GM21576 (cell line): Measurements from ENCODE around the gene GABPB1.
A peak's percentile ranks its signal among the peaks of the same experiment; 100 is the strongest.

Experiments
- ATAC-seq: cut with Tn5 transposase; IDR thresholded peaks from one replicate; pipeline ENCODE4 v1.9.1; 2021; ENCODE audit warnings: mild to moderate bottlenecking, moderate library complexity; ENCODE audit not compliant: unreplicated experiment

The GABPB1 gene

DNA sequence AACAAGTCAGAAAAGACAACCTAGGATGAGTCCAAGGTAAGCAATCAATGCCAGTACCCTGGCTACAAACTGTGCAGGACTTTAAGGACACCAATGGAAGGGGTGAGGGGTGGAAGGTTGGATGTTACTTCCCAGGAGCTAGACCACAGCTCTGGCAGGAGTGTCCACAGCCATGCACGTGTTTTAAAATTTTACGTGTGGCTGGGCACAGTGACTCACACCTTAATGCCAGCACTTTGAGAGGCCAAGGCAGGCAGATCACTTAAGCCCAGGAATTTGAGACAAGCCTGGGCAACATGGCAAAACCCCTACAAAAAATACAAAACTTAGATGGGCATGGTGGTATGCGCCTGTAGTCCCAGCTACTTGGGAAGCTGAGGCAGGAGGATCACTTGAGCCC, 74.7 kb downstream of the GABPB1 start:
- ATAC-seq, result no peak

DNA sequence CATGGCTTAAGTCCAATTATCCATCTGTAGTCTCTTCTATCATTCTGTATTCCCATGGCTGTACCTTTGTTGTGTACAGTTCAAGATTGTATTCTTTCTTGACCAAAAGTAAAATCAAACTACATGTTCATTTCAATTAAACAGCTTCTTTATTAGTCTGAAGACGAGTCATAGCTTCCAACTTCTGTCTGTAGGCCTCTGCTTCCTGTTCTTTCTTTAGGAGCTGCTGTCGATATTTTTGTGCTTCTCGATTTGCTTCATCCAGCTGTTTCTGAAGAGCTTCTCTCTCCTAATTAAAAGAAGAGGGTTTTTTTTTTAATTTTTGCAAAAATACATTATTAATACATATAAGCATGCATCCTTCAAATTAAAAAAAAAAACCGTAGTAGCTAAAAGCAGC, 76.5 kb downstream of the GABPB1 start:
- ATAC-seq, result no peak

DNA sequence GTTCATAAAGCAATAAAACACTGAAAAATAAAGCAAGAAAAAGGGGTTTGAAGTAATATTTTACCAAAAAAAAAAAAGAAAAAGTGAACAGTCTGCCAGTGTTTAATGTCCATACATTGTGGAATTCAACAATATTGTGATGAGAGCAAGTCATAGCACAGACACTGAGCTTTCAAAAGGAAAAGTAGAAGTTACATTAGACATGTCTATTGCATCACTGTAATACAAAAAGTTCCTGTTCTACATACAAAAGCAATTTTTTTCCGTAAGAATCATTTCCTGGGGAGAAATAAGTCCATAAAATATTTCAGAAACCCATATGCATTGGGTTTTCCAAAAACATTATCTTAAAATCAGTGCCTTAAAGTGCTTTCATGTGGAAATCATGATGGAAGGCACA, 77.6 kb downstream of the GABPB1 start:
- no peak for ATAC-seq

DNA sequence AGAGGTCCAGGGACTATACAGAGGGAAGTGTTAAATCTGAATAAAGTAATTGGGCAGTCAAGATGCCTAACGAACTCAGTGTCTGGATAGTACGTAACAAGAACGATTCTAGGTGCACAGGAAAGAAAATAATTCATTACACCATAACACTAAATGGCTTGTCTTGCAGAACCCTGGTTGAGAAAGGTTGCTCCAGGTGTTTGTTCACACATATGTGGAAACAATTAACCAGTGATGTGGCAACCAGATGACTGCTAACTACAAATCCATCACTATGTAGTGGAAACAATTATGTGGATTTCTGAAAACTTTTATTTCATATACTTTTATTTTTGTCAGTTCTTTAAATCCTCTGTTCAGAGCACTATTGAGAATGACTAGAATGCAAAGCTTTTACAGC, 79.1 kb downstream of the GABPB1 start:
- ATAC-seq, result no peak

DNA sequence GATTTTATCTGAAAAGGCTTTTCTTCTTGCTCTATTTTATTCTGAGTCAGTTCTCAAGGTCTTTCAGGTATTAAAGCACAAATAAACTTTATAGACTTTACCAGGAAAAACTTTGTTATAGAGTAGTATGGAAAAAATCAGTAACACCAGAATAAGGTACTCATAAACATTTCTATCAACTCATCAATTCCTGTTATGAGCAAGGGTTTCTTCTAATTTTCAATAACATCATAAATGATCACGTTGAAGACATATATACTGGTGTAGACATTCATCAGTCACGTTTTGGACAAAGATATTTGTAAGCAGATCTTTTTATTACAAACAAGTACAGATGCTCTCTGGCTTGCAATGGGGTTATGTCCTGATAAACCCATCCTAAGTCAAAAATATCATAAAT, 79.9 kb downstream of the GABPB1 start:
- ATAC-seq, result no peak

DNA sequence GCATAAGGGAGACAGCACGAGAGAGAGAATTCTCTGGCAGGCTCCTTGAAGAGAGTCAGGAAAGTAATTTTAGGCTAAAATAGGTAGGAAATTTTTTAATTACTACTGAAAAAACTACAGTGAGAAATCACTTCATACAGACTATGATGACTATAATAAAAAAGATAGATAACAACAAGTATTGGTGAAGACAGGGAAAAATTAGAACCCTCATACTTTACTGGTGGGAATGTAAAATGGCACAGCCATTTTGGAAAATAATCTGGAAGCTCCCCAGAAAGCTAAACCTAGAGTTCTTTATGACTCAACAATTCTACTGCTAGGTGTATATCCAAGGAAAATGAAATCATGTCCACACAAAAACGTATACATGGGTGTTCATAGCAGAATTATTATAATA, 87.4 kb downstream of the GABPB1 start:
- ATAC-seq, result no peak

DNA sequence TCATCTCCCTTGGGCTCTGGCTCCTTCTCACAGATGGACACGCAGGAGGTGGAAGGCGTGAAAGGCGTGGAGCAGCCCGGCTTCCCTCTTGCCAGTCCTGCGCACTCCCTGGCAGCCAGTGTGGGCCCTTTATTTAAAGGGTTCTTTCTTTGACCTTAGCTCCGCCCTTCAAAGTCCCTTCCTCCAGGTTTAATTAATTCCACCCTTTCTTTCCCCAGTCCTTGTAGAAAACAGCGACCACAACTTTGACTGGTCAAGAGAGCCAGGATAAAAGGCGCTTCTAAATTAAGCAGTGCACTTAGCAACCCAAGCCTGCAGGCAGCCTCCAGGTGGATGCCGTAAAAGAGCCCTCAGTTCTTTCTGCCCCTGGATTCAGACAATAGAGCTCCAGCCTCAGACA, 89.4 kb downstream of the GABPB1 start, which contains the start of gene HDC:
Gene HDC, minus strand, starts transcription at position 107 of the 400 bp plus-strand sequence. Its CDS starts 103 bp downstream, at position 4.
- no peak for ATAC-seq

DNA sequence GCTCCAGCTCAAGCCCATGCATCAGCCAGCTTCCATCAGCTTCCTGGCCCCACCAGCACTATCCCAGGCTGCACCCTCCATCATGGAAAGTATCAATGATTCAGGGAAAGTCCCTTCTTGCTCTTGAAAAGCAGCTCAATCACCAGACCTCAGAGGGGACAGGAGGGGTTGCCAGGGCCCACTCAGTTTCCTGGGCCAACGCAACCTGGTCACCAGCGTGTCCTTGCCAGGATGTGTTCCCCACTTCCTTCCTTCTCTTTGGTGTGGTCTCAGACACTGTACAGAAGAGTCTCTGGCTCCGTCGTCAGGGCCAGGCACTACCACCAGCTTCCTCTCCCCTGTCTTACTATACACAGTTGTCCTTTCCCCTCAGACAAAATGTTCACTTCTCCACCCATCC, 92.5 kb downstream of the GABPB1 start:
- no peak for ATAC-seq

DNA sequence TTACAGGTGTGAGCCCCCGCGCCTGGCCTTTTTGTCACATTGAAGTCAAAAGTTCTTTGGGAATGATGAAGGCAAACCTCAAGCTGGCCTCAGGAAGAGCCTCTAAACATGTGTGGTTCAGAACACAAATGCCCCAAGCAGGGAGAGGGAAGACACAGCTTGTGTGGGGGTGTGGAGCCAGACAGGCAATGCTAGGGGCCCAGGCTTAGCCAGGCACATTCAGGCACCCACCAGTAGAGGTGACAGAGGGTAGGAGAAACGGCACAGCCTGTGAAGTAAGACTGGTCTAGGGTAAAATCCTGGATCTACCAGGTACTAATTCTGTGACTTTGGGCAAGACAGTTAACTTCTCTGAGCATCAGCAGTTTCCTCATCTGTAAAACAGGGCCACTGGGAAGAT, 93.0 kb downstream of the GABPB1 start:
- ATAC-seq, result no peak

DNA sequence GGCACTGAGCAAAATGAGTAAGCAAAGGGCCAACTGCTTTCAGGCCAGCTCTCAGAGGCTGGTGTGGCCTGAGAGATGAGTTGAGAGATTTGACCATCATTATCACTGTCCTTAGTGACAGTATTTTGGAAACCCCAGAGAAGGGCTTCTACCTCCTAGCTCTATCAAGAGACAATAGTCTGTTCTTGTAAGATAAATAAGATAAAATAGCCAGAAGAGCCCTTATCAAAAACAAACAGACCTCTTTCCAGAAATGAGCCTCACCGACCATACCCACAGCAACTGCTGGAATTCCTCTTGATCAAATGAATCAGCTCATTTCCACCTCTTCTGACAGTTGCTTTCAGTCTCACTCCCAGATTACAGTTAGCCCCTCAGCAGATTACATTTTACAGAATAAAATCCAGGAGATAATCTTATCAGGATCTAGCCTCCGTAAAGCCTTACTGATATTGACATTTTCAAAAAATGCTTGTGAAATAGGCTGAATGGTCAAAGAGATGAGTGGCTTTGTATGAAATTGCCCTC, 94.0 kb downstream of the GABPB1 start:
- ATAC-seq, result no peak

DNA sequence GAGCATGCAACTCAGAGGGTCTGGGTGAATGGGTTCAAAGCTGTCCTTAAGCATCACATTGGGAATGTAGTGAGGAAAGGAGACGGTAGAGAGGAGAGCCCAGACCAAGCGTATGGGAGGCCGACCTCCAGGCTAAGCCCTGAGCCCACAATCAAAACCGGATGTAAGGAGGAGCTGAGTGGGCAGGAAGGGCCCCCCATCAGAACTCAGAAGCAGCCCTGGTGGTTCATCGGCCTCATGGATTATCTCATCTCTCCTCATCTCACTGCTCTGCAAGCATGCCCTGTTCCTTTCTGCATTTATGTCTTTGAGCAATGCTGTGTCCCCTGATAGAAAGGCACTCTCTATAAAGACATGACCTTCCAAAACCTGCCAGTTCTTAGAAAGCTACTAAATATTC, 95.7 kb downstream of the GABPB1 start:
- ATAC-seq, result no peak

DNA sequence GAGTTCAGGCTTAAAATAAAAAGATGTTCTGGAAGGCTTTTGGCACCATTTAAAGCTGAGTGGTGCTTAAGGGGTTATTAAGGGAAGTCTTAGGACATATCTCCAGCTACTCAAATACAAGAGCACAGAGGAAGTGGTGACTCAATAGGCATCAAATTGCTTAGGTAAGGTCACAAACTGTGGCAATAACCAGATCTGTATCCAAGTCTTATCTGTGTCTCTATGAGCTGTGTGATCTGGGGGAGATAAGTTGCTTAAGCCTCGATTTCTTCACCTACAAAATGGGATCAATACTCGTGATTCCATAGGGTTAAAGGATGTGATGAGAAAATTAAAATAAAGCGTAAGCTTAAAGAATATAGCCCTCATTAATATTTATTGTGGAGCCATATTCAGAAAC, 97.1 kb downstream of the GABPB1 start:
- ATAC-seq, result no peak

DNA sequence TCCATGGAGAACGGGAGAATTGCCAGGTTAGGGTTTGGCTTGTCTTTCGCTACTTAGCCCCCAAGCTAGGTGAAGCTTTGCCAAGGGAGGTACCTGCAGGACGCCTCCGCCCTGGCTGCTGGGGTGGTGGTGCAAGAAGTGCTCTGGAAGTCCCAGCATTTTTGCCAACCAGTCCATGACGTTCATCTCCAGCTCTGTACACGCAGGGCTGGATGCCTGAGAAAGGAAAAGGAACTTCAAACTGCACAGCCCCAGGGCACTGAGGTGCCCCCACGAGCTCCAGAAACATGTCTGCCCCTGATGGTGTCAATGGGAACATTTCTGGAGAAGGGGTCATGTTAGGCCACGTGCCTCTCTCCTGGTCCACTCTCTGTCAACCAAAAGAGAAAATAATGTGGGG, 97.7 kb downstream of the GABPB1 start:
- no peak for ATAC-seq

DNA sequence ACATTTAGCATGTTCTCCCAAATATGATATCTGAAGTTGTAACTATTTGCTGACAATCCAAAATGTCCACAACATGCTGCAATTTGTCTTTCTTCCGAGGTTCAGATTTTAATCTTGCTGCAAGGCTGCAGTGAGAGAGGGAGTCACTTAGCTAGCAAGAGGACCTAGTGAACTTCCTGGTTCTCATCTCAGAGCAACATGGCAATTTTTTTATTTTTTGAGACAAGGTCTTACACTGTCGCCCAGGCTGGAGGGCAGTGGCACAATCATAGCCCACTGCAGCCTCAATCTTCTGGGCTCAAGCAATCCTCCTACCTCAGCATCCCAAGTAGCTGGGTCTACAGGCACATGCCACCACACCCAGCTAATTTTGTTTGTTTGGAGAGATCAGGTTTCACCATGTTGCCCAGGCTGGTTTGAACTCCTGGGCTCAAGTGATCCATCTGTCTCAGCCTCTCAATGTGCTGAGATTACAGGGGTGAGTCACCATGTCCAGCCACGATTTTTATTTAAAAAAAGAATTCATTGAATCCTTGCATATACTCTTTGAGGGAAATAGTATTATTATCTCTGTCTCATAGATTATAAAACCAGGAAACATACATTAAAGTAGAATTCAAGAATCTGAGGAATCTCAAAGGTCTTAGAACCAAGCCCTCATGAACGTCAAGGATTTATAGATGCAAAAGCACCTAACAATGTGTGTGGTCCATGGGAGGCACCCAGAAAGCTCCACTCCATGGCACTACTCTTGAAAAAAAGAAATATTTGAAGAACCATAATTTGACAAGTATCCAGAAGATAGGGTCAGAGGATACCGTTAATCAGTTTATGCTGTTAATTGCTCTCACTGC, 98.6 kb downstream of the GABPB1 start:
- ATAC-seq, result no peak

DNA sequence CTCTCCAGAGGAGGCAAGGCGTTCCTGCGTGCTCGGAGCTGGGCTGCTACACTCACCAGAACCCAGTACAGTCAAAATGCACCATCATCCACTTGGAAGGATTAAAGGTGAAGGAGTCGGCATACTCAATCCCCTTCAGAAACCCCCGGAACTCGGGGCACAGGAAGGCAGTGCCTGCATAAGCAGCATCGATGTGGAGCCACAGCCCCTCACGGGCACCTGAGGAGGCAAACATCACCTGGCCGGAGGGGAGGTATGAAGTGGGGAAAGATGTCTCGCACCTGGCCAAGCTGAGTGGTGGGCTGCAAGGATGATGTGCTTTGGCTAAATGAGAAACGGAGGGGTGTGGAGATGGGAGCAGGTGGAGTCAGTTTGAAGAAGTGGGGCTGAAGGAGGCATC, 102.4 kb downstream of the GABPB1 start:
- no peak for ATAC-seq

DNA sequence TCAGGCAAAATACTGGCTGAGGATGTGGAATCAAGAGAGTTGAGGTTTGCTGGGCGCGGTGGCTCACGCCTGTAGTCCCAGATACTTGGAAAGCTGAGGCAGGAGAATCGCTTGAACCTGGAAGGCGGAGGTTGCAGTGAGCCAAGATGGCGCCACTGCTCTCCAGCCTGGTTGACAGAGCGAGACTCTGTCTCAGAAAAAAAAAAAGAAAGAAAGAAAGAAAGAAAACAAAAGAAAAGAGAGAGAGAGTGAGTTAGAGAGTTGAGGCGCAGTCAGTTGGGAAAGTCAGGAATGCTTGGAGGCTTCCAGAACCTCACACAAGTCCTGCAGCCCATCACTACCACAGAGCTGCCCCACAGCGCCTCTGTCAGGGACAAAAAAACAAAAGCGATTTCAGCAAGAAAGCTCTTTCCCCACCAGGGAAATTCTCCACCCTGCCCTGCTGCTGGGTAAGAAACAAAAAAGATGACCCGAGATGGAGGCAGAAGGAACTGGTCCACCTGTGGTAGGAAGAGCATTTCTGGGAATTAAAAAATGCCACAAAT, 103.3 kb downstream of the GABPB1 start:
- ATAC-seq, result no peak

DNA sequence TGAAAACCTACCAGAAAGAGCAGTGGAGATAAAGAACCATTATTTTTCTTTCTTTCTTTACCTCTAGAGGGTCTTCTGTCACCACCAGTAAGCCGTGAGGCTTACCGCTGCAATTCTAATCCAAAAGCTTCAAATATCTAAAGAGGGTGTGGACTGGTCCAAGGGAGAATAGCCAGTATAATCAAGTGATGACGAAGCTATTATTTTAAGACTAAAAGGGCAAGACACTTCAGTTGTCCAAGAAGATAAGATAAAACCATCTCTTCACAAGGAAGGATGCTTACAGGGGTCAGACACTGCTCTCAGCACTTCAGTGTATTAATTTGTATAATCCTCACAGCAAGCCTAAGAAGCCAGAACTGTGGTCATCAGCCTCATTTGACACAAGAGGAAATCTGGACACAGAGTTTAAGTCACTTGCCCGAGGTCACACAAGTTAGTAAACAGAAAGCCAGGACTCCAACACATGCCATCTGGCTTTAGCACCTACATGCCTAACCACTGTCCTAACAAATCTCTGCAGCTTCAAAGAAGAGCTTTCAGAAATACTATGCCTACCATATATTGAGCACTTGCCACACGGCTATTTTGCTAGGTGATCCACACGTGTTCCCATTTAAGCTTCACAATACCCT, 104.1 kb downstream of the GABPB1 start:
- no peak for ATAC-seq

DNA sequence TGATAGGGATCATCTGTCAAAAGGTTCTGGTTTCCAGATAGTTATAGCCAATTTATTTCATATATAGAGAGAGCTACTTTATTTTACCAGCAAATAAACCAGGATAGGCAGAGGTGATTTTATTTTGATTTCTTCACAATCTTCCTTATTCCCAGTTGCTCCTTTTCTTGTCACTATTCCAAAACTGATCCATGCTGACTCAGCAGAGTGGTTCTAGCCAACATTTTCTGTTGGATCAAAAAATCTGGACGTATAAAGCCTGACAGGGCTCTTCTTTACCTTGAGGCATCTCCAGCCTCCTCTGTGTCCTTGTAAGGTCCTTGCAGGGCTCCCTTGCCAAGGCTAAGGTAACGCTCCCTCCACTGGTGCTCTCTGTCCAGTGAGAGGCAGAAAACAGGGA, 105.3 kb downstream of the GABPB1 start:
- no peak for ATAC-seq

DNA sequence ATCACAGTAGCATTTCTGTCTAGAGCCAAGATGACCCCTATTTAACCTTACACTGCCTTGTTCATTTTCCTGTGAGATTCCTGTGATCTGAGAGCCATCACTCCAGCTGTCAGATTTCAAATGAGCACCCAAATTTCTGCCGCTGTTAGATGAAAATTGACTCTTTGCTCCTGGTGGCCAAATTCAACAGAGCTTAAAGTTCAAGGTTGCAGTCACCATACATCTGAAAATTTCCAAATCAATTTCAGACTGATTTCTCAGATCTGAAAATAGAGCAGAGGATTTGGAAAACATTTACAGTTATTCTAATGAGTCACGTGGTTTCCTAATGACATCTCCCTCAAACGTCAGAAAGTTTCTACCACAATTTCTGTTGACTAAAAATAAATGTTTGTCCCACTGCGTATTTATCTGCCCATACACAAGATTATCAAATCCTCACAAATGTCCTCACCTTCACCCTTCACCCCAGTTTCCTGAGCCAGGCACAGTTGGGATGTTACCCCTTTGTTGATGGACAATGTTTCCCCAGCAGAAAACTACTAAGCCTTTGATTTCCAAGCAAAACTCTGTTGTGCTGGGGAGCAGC, 105.9 kb downstream of the GABPB1 start:
- ATAC-seq, result no peak

DNA sequence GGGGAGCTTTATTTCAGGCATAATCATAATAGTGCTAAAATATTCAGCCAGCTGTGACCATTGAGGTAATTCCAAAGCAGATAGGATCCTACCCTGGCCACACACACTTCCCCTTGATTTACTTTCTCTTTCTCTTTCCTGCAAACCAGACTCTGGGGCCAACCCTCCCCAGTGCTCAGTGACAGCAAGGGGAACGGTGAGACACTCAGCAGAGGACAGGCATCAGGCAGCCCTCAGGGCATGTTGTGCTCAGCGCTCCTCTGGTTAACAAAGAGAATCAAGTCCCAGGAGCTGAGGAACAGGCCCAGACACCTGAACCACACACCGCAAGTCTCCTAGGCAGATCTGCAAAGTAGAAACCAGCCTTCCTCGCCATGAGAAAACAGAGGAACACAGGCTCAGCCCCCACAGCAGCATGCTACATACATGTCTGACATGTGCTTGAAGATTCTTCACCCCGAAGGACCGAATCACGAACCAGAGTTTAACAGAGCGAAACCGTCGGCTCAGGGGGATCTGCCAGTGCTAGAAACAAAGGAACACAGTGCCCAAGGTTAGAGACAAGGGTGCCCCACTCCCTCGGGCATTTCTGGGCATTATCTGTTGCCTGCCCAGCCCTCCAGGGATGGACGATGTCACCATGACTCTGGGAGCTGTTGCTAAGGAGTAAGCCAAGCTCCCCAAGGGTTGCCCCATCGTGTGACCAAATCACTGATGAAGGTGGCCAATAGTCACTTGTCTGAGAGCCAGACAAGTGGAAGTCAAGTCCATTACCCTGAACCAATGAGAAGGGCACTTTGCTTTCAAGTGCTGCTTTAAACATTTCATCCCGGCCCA, 107.0 kb downstream of the GABPB1 start:
- peak; percentile 99 for ATAC-seq

DNA sequence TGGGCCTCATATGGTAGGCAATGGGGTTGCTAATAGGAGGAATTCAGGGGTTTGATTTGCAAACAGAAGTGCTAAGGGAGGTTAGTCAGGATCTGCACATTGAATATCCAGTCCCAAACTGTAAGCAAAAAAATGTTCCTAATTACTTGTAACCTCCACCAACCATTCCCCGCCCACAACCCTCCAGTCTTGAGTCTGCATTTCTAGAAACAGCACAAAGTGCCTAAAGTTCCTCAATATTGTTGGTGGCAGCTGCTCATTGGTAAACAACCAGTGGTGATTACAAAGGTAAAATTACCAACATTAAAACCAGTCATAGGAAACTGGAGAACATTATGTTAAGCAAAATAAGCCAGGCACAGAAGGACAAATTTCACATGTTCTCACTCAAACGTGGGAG, 108.4 kb downstream of the GABPB1 start:
- no peak for ATAC-seq
